HG03565 (cell line): ENCODE results near the gene TOLLIP.

ENCODE experiments used
- ATAC-seq: cut with Tn5 transposase; IDR thresholded peaks from one replicate; pipeline ENCODE4 v1.9.1; 2021; ENCODE audit warnings: mild to moderate bottlenecking, moderate library complexity; ENCODE audit not compliant: unreplicated experiment

Gene TOLLIP

DNA sequence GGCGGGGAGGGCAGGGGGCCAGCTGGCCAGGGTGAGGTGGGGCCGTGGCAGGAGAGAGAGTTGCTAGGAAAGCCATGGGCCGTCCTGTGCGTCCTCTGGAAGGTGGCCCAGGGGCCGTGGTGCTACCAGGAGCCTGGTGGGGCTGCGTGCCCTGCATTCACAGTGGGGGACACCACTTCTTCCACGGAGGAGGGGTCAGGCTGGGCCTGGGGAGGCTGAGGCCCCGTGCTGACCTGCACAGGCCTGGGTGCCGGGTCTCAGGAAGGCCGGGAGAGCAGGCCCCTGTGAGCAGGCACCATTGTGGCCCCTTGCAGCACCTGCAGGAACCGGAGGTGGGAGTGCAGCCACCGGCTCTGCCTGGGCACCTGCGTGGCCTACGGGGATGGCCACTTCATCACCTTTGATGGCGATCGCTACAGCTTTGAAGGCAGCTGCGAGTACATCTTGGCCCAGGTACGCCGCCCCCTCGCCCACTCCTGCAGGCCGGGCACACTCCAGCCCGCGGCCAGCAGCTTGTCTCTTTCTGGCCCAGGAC lies 74.6 kb downstream of the TOLLIP start:
- no peak for ATAC-seq

GRCh38 chr11:1234054-1234720 lies 75.2 kb downstream of the TOLLIP start:
- no peak for ATAC-seq

DNA sequence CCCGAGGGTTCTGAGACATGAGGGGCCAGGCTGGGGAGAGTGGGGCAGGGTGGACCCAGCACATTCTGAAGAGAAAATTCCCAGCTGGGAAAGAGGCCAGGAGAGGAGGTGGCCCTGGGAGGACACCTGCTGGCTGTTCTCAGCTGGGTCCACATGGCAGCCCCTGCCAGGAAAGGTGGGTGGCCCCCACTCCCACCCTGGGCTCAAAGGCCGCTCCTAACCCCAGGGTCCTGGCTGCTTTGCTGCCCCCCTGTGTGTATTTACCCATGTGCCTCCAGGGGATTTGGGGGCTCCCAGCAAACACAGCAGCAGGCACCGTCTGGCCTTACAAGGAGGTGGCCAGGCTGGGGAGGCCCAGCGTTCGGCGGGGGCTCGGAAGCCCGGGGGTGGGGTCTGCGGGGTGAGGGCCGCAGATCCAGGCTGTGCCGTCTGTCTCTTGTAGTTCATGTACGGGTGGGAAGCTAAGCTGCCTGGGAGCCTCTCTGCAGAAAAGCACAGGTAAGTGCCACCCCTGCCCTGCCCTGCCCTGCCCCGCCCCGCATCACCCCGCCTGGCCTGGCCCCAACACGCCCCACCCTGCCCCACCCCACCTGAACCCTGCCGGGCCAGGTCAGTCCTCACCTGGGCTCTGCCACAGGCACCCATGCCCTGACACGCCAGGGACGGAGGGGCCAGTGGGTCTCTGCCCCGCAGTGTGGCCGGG lies 75.9 kb downstream of the TOLLIP start:
- ATAC-seq: no peak

DNA sequence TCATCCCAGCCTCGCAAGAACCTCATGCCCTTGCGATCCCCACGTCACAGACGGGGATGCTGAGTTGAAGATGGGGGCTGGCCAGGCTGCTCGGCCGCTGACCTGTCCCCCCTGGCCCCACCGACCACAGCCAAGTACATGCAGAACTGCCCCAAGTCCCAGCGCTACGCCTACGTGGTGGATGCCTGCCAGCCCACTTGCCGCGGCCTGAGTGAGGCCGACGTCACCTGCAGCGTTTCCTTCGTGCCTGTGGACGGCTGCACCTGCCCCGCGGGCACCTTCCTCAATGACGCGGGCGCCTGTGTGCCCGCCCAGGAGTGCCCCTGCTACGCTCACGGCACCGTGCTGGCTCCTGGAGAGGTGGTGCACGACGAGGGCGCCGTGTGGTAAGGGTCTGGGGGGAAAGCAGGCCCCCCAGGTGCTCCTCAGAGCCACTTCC lies 76.5 kb downstream of the TOLLIP start:
- no peak for ATAC-seq

GRCh38 chr11:1232021-1232882 lies 77.2 kb downstream of the TOLLIP start:
- ATAC-seq: no peak

- no peak for ATAC-seq
These were observed 77.9 kb downstream of the TOLLIP start for GRCh38 chr11:1231396-1232020.

DNA sequence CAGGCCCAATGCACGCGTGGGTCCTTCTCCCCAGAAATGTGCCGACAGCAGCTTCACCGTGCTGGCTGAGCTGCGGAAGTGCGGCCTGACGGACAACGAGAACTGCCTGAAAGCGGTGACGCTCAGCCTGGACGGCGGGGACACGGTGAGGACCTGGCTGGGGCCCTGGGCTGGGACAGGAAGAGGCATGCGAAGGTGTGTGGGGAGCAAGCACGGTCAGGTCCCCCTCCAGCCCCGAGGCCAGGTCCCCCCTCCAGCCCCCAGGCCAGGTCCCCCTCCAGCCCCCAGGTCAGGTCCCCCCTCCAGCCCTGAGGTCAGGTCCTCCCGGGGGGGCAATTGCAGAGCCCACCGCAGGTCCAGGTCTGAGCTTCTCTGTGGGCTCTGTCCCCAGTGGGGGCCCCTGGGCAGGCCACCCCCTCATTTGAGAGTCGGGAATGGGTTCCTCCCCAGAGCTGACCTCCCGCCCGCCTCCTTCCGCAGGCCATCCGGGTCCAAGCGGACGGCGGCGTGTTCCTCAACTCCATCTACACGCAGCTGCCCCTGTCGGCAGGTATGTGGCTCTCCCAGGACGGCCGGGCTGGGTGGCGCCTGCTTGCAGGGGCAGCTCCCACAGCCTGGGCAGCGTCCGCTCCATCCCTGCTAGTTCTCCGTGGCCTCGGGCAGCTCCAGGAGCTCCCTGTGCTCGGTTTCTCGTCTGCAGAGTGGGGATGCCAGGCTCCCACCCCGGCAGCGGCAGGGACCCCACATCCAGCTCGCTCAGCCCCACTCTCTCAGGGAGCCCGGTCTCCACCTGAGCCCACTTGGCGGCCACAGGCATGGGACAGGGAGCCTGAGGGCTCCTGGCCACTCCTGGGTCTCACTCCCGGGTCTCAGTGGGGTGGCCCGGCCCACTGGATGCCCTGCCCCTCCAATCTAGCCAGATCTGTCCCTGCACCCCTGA lies 78.7 kb downstream of the TOLLIP start:
- ATAC-seq: no peak

DNA sequence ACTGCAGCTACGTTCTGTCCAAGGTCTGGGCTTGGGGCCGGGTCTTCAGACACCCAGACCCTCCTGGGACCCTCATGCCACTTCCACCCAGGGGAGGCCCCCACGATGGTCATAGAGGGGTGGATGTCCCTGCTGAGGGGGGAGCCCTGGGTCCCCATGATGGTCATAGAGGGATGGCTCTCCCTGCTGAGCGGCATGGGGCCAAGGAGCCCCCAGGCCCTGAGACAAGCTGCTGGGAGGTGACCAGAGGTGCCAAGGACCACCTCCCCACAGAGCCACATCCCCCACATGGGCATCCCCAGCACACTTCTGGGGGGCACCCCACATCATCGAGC lies 79.3 kb downstream of the TOLLIP start:
- ATAC-seq: no peak

GRCh38 chr11:1229471-1230120 lies 79.8 kb downstream of the TOLLIP start:
- ATAC-seq: no peak

DNA sequence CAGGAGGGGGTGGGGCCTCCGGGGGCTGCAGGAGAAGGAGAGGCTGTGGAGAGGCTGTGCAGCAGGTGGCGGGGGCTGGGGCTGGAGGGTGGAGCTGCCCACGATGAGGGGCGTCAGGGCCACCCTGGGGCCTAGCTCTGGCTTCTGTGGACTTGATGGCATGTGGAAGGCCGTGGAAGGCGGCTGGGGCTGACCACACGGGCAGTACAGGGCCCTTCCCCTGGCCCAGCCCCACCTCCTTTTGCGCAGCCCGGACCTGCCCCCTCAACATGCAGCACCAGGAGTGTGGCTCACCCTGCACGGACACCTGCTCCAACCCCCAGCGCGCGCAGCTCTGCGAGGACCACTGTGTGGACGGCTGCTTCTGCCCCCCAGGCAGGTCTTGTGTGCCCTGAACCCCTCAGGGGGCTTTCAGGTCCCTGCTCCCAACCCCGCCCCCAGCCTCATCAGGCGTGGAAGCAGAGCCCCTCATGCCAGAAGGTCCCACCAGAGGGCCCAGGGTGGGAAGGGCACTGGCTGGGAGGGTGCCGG lies 80.4 kb downstream of the TOLLIP start:
- ATAC-seq: no peak

- ATAC-seq: no peak
These were observed 81.2 kb downstream of the TOLLIP start for GRCh38 chr11:1228101-1228821.

- no peak for ATAC-seq
These were observed 81.8 kb downstream of the TOLLIP start for GRCh38 chr11:1227551-1228100.

GRCh38 chr11:1226986-1227550 lies 82.4 kb downstream of the TOLLIP start:
- no peak for ATAC-seq

- no peak for ATAC-seq
These were observed 83.0 kb downstream of the TOLLIP start for GRCh38 chr11:1226226-1226985.

GRCh38 chr11:1225386-1226225 lies 83.8 kb downstream of the TOLLIP start:
- ATAC-seq: no peak
